Breast epithelium (tissue), 4 donors: ENCODE data around the gene RGL1. TPM values are rescaled to one million over a fixed set of nuclear protein-coding genes. Genes with fewer than 3 reads are reported as not detected.

Experiments used
- DNase-seq, 2 donors: peaks; one replicate each; pipeline ENCODE4 v3.0.0-alpha.2; 2019; ENCODE audit warnings: low spot score in 2 of 2
- H3K27ac ChIP-seq, 2 donors: fragments of 200-600 bp; sonication (generic) in 1 of 2; one replicate each; pipeline ENCODE4 v1.5.1; 2016 to 2019; ENCODE audit warnings: mild to moderate bottlenecking in 1 of 2
- H3K27me3 ChIP-seq, 2 donors: fragments of 200-600 bp; sonication (generic) in 1 of 2; one replicate each; pipeline versions ENCODE4 v1.5.1 to v1.6.0; 2017 to 2019; ENCODE audit warnings: control low read depth in 1 of 2, mild to moderate bottlenecking in 1 of 2
- H3K36me3 ChIP-seq: fragments of 200-600 bp; one replicate; pipeline ENCODE4 v1.5.1; 2019
- H3K4me1 ChIP-seq, 2 donors: fragments of 200-600 bp; sonication (generic); one replicate each; pipeline ENCODE4 v1.5.1; 2016 to 2019; ENCODE audit warnings: control low read depth in 1 of 2
- H3K4me3 ChIP-seq, 3 donors: fragments of 200-600 bp; sonication (generic); 1 replicate in 2 of 3; 2 replicates in 1 of 3; pipeline ENCODE4 v1.5.1; 2016 to 2019; ENCODE audit warnings: mild to moderate bottlenecking in 3 of 3, moderate library complexity in 2 of 3
- H3K9me3 ChIP-seq, 2 donors: fragments of 200-600 bp; sonication (generic) in 1 of 2; one replicate each; pipeline ENCODE4 v1.5.1; 2016 to 2019; ENCODE audit warnings: control low read depth in 1 of 2
- POLR2A ChIP-seq: fragments of 450-650 bp; IDR thresholded peaks from one replicate; pipeline ENCODE4 v1.6.1; 2016; ENCODE audit warnings: antibody characterized with exemption, mild to moderate bottlenecking, moderate library complexity
- POLR2AphosphoS5 ChIP-seq, 3 donors: sonication (generic); formaldehyde crosslinking; IDR thresholded peaks; one replicate each; pipeline ENCODE4 v1.6.1; 2017; ENCODE audit warnings: antibody characterized with exemption in 3 of 3
- intact Hi-C: fragments of 100-400 bp; cut with DNase I; formaldehyde crosslinking; loops from one replicate; pipeline ENCODE4 v1.15.1; 2023; ENCODE audit warnings: low total_unique reads
- total RNA-seq, 3 donors: library from RNA; depleted of rRNA; stranded (reverse); fragments of >200 nt; gene quantifications; one replicate each; pipeline ENCODE4 v1.1.0, GENCODE V29; 2016
- TF ChIP-seq, protein P1 (sequence below), 3 donors: fragments of 450-650 bp; IDR thresholded peaks; one replicate each; pipeline ENCODE4 v1.5.1; 2016 to 2017; ENCODE audit warnings: antibody characterized with exemption in 3 of 3, mild to moderate bottlenecking in 3 of 3, moderate library complexity in 3 of 3

RGL1 gene
- total RNA-seq, 3 donors from 2014 or later, result 24.9 to 70.2 (median 26.8) TPM

- intact Hi-C loops, result no loop called here
- Histone ChIP-seq H3K27ac (no peak overlapping the region), H3K27me3 (no peaks in the 10 kb centered on the region), H3K4me3 (no peak overlapping the region), H3K36me3 (no peaks in the 10 kb centered on the region), H3K4me1 (no peaks in the 10 kb centered on the region), H3K9me3 (peaks cover 5 to 9% of the 10 kb centered on the region in 2 donors)
- no peak for DNase-seq
- TF ChIP-seq, protein P1, sequence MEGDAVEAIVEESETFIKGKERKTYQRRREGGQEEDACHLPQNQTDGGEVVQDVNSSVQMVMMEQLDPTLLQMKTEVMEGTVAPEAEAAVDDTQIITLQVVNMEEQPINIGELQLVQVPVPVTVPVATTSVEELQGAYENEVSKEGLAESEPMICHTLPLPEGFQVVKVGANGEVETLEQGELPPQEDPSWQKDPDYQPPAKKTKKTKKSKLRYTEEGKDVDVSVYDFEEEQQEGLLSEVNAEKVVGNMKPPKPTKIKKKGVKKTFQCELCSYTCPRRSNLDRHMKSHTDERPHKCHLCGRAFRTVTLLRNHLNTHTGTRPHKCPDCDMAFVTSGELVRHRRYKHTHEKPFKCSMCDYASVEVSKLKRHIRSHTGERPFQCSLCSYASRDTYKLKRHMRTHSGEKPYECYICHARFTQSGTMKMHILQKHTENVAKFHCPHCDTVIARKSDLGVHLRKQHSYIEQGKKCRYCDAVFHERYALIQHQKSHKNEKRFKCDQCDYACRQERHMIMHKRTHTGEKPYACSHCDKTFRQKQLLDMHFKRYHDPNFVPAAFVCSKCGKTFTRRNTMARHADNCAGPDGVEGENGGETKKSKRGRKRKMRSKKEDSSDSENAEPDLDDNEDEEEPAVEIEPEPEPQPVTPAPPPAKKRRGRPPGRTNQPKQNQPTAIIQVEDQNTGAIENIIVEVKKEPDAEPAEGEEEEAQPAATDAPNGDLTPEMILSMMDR (IDR thresholded peaks at IDR 0.05), result no peak
- no peak for TF ChIP-seq POLR2AphosphoS5 (IDR thresholded peaks at IDR 0.05)
Measured at GRCh38 chr1:183770816-183771128, 34.1 kb upstream of the RGL1 start.

DNA sequence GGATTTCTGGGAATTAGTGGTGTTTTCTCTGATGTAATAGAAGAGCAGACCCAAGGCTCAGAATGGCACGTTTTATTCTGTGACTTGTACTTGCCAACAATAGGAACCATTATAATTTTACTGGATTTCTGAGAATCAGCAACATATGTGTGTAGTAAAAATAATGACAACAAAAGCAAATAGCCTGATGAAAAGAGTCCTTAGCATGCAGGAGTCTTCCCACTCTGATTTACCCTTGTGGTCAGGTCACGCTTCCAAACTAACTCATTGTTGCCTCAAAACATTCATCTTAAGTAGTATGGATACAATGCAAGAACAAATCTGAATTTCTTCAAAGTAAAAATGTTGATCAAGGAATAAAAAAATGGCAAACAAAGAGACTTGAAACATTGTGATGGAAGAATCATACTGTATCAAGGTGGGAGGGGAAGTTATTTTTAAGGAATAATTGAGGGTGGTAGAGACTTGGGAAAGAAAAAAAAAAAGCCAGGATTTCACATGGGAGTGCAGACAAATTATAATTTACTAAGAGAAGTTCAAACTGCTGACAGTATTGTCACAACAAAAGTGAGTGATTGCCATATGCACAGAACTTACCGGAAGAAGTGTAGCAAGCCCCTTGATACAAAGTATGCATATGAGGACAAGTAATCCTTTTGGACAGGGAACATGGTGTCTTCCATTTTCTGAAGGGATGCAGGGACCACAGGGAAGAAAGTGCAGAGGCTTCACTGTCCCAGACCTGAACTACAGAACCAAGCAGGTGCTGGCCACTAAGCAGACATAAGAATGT is 31.2 kb upstream of the RGL1 start:
- H3K4me3 ChIP-seq, result no peak overlapping the region
- H3K27ac ChIP-seq, result no peak overlapping the region
- no peak for DNase-seq
- peaks cover 5 to 9% of the 10 kb centered on the region in 2 donors for H3K9me3 ChIP-seq
- H3K36me3 ChIP-seq, result no peaks in the 10 kb centered on the region
- TF ChIP-seq, protein P1 (IDR thresholded peaks at IDR 0.05), result no peak
- TF ChIP-seq POLR2A (no peak), POLR2AphosphoS5 (IDR thresholded peaks at IDR 0.05) (no peak)
- intact Hi-C loops, result no loop called here
- H3K4me1 ChIP-seq, result no peaks in the 10 kb centered on the region
- H3K27me3 ChIP-seq, result no peaks in the 10 kb centered on the region

- no peaks in the 10 kb centered on the region for H3K36me3 ChIP-seq
- no peak overlapping the region for H3K27ac ChIP-seq
- H3K4me1 ChIP-seq, result no peaks in the 10 kb centered on the region
- peaks cover 5 to 6% of the 10 kb centered on the region in 2 donors for H3K9me3 ChIP-seq
- H3K4me3 ChIP-seq, result no peak overlapping the region
- intact Hi-C loops, result no loop called here
- no peak for DNase-seq
- TF ChIP-seq POLR2AphosphoS5 (IDR thresholded peaks at IDR 0.05) (no peak), POLR2A (no peak)
- TF ChIP-seq, protein P1 (IDR thresholded peaks at IDR 0.05), result no peak
- no peaks in the 10 kb centered on the region for H3K27me3 ChIP-seq
Measured at GRCh38 chr1:183774938-183775337, 30.0 kb upstream of the RGL1 start.

- no peaks in the 10 kb centered on the region for H3K4me1 ChIP-seq
- no peaks in the 10 kb centered on the region for H3K36me3 ChIP-seq
- no peaks in the 10 kb centered on the region for H3K27me3 ChIP-seq
- DNase-seq, result no peak
- no peak overlapping the region for H3K27ac ChIP-seq
- H3K9me3 ChIP-seq, result no peaks in the 10 kb centered on the region
- H3K4me3 ChIP-seq, result no peak overlapping the region
- intact Hi-C loops, result no loop called here
- TF ChIP-seq, protein P1 (IDR thresholded peaks at IDR 0.05), result no peak
- TF ChIP-seq POLR2A, result no peak
- no peak for TF ChIP-seq POLR2AphosphoS5 (IDR thresholded peaks at IDR 0.05)
Measured at GRCh38 chr1:183776731-183777130, 28.2 kb upstream of the RGL1 start.

- Histone ChIP-seq H3K4me1 (no peaks in the 10 kb centered on the region), H3K36me3 (no peaks in the 10 kb centered on the region), H3K4me3 (no peak overlapping the region), H3K27me3 (no peaks in the 10 kb centered on the region), H3K9me3 (no peaks in the 10 kb centered on the region), H3K27ac (no peak overlapping the region)
- intact Hi-C loops, result no loop called here
- no peak for DNase-seq
- TF ChIP-seq POLR2AphosphoS5 (IDR thresholded peaks at IDR 0.05) (no peak), POLR2A (no peak)
- TF ChIP-seq, protein P1 (IDR thresholded peaks at IDR 0.05), result no peak
Measured at GRCh38 chr1:183777328-183777727, 27.6 kb upstream of the RGL1 start.
